Neural progenitor cell (in vitro differentiated cells): ENCODE data around the gene UPF2. TPM values are rescaled to one million over a fixed set of nuclear protein-coding genes. Genes with fewer than 3 reads are reported as not detected.
"Not testable (repeated sequence)": the region's sequence is repeated elsewhere in the genome, so short reads cannot be mapped to it uniquely, and the experiment has no call there.

Experiments used
- DNase-seq: peaks from one replicate; pipeline ENCODE4 v3.0.0-alpha.2; 2016; ENCODE audit warnings: low spot score
- H2AFZ ChIP-seq: fragments of 200-600 bp; sonication (generic); replicated peaks from 2 replicates; pipeline ENCODE4 v1.6.1; 2016; ENCODE audit warnings: antibody characterized with exemption
- H3F3A ChIP-seq: fragments of 200-600 bp; sonication (generic); 2 replicates; pipeline ENCODE4 v1.6.1; 2016; ENCODE audit warnings: antibody characterized with exemption, low read depth
- H3K27ac ChIP-seq: fragments of 200-600 bp; sonication (generic); 2 replicates; pipeline ENCODE4 v1.5.1; 2016; ENCODE audit warnings: mild to moderate bottlenecking
- H3K27me3 ChIP-seq: fragments of 200-600 bp; sonication (generic); 2 replicates; pipeline ENCODE4 v1.6.1; 2016; ENCODE audit warnings: mild to moderate bottlenecking, moderate library complexity
- H3K36me3 ChIP-seq: fragments of 200-600 bp; sonication (generic); 2 replicates; pipeline ENCODE4 v1.5.1; 2016
- H3K4me1 ChIP-seq: fragments of 200-600 bp; sonication (generic); 2 replicates; pipeline ENCODE4 v1.6.1; 2016; ENCODE audit warnings: mixed run types
- H3K4me2 ChIP-seq: fragments of 200-600 bp; sonication (generic); 2 replicates; pipeline ENCODE4 v1.6.1; 2016
- H3K4me3 ChIP-seq: fragments of 200-600 bp; sonication (generic); 2 replicates; pipeline ENCODE4 v1.5.1; 2016
- H3K79me2 ChIP-seq: fragments of 200-600 bp; sonication (generic); 2 replicates; pipeline ENCODE4 v1.6.1; 2016; ENCODE audit warnings: low read depth
- H3K9ac ChIP-seq: fragments of 200-600 bp; sonication (generic); 2 replicates; pipeline ENCODE4 v1.6.1; 2016
- H3K9me3 ChIP-seq: fragments of 200-600 bp; sonication (generic); 2 replicates; pipeline ENCODE4 v1.5.1; 2016; ENCODE audit warnings: low read depth
- H4K20me1 ChIP-seq: fragments of 200-600 bp; sonication (generic); 2 replicates; pipeline ENCODE4 v1.6.1; 2016; ENCODE audit warnings: low read depth
- H3K27ac Mint-ChIP-seq: 3 replicates; pipeline ENCODE4 v1.8.0; 2021; ENCODE audit warnings: mixed read lengths
- H3K27me3 Mint-ChIP-seq: 2 replicates; pipeline ENCODE4 v1.8.0; 2022; ENCODE audit warnings: low read depth, mild to moderate bottlenecking, inconsistent platforms, moderate library complexity, mixed read lengths; ENCODE audit not compliant: insufficient read depth
- H3K36me3 Mint-ChIP-seq: 3 replicates; pipeline ENCODE4 v1.8.0; 2021; ENCODE audit warnings: mixed read lengths
- H3K4me1 Mint-ChIP-seq: 3 replicates; pipeline ENCODE4 v1.8.0; 2021; ENCODE audit warnings: mixed read lengths
- H3K4me3 Mint-ChIP-seq: 3 replicates; pipeline ENCODE4 v1.8.0; 2021; ENCODE audit warnings: mild to moderate bottlenecking, moderate library complexity, mixed read lengths
- H3K9me3 Mint-ChIP-seq: 3 replicates; pipeline ENCODE4 v1.8.0; 2020; ENCODE audit warnings: mixed read lengths
- CTCF ChIP-seq: fragments of 200-600 bp; sonication (generic); IDR thresholded peaks from 2 replicates; pipeline ENCODE4 v1.5.1; 2017; ENCODE audit warnings: antibody characterized with exemption, mild to moderate bottlenecking
- EZH2 ChIP-seq: fragments of 200-600 bp; sonication (generic); IDR thresholded peaks from 2 replicates; pipeline ENCODE4 v1.6.1; 2017; ENCODE audit warnings: antibody characterized with exemption, mild to moderate bottlenecking, moderate library complexity
- EZH2phosphoT487 ChIP-seq: fragments of 200-600 bp; sonication (generic); IDR thresholded peaks from 2 replicates; pipeline ENCODE4 v1.6.1; 2017; ENCODE audit warnings: antibody characterized with exemption
- total RNA-seq: library from RNA; depleted of rRNA; stranded (reverse); fragments of >200 nt; gene quantifications from 2 replicates; pipeline ENCODE4 v1.2.3, GENCODE V29; 2015; ENCODE audit warnings: low replicate concordance

Gene UPF2
- total RNA-seq, 1 donor from 2014 or later, result 33.2 TPM

GRCh38 chr10:12019283-12019971, 23.2 kb downstream of the UPF2 start:
- peaks cover 85% of the 10 kb centered on the region for H3K79me2 ChIP-seq
- no peaks in the 10 kb centered on the region for H3K9me3 Mint-ChIP-seq
- no peak for DNase-seq
- H3K27me3 ChIP-seq, result no peaks in the 10 kb centered on the region
- H3K36me3 ChIP-seq, result peaks cover 9% of the 10 kb centered on the region
- H3F3A ChIP-seq, result no peaks in the 10 kb centered on the region
- peaks cover 10% of the 10 kb centered on the region for H4K20me1 ChIP-seq
- no peak for TF ChIP-seq EZH2phosphoT487
- no peak for TF ChIP-seq CTCF
- no peak for TF ChIP-seq EZH2
- no peaks in the 10 kb centered on the region for H3K9me3 ChIP-seq
- no peak overlapping the region for H3K4me2 ChIP-seq
- H3K27ac Mint-ChIP-seq, result no peak overlapping the region
- no peak overlapping the region for H2AFZ ChIP-seq
- no peak overlapping the region for H3K9ac ChIP-seq
- H3K27me3 Mint-ChIP-seq, result peaks cover 2% of the 10 kb centered on the region
- no peaks in the 10 kb centered on the region for H3K4me1 ChIP-seq
- no peaks in the 10 kb centered on the region for H3K36me3 Mint-ChIP-seq
- H3K4me1 Mint-ChIP-seq, result no peaks in the 10 kb centered on the region
- no peak overlapping the region for H3K4me3 Mint-ChIP-seq
- H3K27ac ChIP-seq, result no peak overlapping the region
- H3K4me3 ChIP-seq, result no peak overlapping the region

- Histone ChIP-seq H3F3A (no peaks in the 10 kb centered on the region), H3K9me3 (no peaks in the 10 kb centered on the region), H3K9ac (no peak overlapping the region), H3K27ac (no peak overlapping the region), H3K79me2 (peaks cover 85% of the 10 kb centered on the region), H4K20me1 (peaks cover 10% of the 10 kb centered on the region), H3K36me3 (peaks cover 15% of the 10 kb centered on the region), H3K4me2 (no peak overlapping the region), H3K4me3 (no peak overlapping the region), H3K4me1 (no peaks in the 10 kb centered on the region), H3K27me3 (no peaks in the 10 kb centered on the region), H2AFZ (no peak overlapping the region)
- no peak overlapping the region for H3K4me3 Mint-ChIP-seq
- no peaks in the 10 kb centered on the region for H3K4me1 Mint-ChIP-seq
- DNase-seq, result no peak
- no peaks in the 10 kb centered on the region for H3K9me3 Mint-ChIP-seq
- H3K27me3 Mint-ChIP-seq, result peaks cover 2% of the 10 kb centered on the region
- peaks cover 3% of the 10 kb centered on the region for H3K36me3 Mint-ChIP-seq
- no peak for TF ChIP-seq EZH2
- TF ChIP-seq CTCF, result no peak
- TF ChIP-seq EZH2phosphoT487, result no peak
- no peak overlapping the region for H3K27ac Mint-ChIP-seq
Observed at GRCh38 chr10:12018438-12019282, 23.9 kb downstream of the UPF2 start.

- no peak for TF ChIP-seq EZH2
- TF ChIP-seq EZH2phosphoT487, result no peak
- no peak for TF ChIP-seq CTCF
- no peaks in the 10 kb centered on the region for H3K9me3 ChIP-seq
- H3K9ac ChIP-seq, result no peak overlapping the region
- H3K27me3 ChIP-seq, result no peaks in the 10 kb centered on the region
- H3K27ac ChIP-seq, result no peak overlapping the region
- no peak overlapping the region for H3K4me3 ChIP-seq
- H2AFZ ChIP-seq, result no peak overlapping the region
- H3K4me3 Mint-ChIP-seq, result no peak overlapping the region
- peaks cover 2% of the 10 kb centered on the region for H3K27me3 Mint-ChIP-seq
- DNase-seq, result no peak
- peaks cover 7% of the 10 kb centered on the region for H3K9me3 Mint-ChIP-seq
- peaks cover 23% of the 10 kb centered on the region for H3K36me3 Mint-ChIP-seq
- H3F3A ChIP-seq, result no peaks in the 10 kb centered on the region
- H3K4me2 ChIP-seq, result no peak overlapping the region
- H3K36me3 ChIP-seq, result peaks cover 16% of the 10 kb centered on the region
- H4K20me1 ChIP-seq, result no peaks in the 10 kb centered on the region
- peaks cover 47% of the 10 kb centered on the region for H3K79me2 ChIP-seq
- no peaks in the 10 kb centered on the region for H3K4me1 Mint-ChIP-seq
- H3K4me1 ChIP-seq, result no peaks in the 10 kb centered on the region
- H3K27ac Mint-ChIP-seq, result no peak overlapping the region
Observed at GRCh38 chr10:12013926-12014325, 28.7 kb downstream of the UPF2 start.

GRCh38 chr10:12013391-12013790, 29.2 kb downstream of the UPF2 start:
- H3K9ac ChIP-seq, H3K4me2 ChIP-seq, H3K27ac Mint-ChIP-seq, H3K4me3 ChIP-seq, H3K27ac ChIP-seq, H3K9me3 Mint-ChIP-seq, H3K27me3 Mint-ChIP-seq, H3K9me3 ChIP-seq, H3K4me3 Mint-ChIP-seq, H2AFZ ChIP-seq, H3K4me1 ChIP-seq, H4K20me1 ChIP-seq, H3K27me3 ChIP-seq, H3F3A ChIP-seq, H3K4me1 Mint-ChIP-seq, DNase-seq: not testable (repeated sequence)
- peaks cover 42% of the 10 kb centered on the region for H3K79me2 ChIP-seq
- peaks cover 16% of the 10 kb centered on the region for H3K36me3 ChIP-seq
- H3K36me3 Mint-ChIP-seq, result peaks cover 27% of the 10 kb centered on the region
